ENCODE results near the gene CXADR. TPM values are rescaled to one million over a fixed set of nuclear protein-coding genes. Genes with fewer than 3 reads are reported as not detected.

Gene CXADR
- 0.39 and 0.43 TPM in 2 replicates for total RNA-seq

DNA sequence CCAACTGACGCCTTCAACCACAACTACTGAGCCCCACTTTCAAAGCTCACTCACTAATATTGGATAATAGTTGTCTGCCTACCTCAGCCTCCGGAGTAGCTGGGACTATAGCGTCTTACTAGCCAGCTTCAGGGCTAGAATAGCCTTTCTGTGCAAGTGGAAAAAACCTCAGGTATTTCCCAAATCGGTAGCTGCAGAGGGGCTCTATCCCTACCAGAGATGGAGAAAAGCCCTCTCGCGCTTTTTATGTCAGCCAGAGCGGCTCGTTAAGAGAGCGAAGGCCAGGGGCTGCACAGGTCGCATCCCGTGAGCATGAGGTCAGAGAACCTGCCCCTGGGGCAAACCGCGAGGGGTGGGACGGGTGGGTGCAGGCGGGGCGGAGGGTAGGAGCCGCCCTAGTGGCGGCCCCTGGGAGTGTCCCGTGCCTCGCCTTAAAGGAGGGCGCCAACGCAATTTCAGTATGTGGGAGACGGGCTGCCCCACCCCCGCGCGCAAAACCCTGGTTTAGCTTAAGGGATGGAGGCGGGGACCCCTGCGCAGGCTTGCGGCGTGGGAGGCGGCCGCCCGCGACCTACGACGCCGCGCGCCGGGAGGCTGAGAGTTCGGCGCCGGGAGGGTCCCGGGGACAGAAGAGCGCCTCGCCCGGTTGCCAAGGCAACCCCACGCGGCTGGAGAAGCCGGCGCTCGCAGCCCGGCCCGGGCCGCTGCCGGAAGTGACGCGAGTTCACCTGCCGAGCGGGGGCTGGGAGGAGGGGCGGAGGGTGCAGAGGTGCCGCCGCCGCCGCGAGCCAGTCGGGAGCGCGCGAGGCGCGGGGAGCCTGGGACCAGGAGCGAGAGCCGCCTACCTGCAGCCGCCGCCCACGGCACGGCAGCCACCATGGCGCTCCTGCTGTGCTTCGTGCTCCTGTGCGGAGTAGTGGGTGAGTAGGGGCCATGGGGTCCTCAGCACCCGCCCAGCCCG, at the start of gene CXADR:
CXADR (plus strand) TSS at position 791 of the 961 bp plus-strand sequence; CDS start at position 878, 87 bp downstream.

DNA sequence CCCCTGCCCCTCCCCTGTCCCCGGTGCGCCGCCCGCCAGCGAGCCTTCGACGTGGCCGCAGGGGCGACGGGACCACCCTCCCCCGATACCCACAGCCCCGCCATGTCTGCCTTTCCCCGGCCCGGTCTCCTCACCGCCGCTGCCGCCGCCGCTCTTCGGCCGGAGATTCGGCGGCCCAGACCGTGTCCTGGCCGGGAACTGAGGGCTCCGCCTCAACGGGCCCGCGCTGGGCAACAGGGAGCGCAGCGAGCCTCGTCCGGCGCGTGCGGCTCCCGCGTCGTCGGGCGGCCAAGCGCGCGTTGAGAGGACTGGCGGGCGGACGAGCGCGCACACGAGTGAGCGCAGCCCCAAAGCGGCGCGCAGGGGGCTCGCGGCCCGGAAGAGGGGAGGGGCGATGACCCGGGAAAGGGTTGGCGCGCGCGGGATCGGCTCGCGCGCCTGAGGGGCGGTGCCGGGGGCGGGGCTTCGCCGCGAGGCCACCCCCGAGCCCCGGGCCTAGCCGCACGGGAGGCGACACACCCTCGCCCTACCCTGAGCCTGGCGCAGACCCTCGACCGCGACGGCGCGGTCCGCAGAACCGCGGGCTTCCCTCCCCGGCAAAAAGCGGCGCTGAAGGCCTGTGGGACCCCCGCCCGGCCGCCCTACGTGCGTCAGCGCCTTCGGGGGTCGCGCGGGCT, 99.9 kb downstream of the CXADR start, which contains the start of gene BTG3:
BTG3 (minus strand) TSS at position 337 of the 677 bp plus-strand sequence. CDS start 3,757 bp downstream, outside the sequence.

Small RNA genes lying within 50 kb of the gene (small RNA-seq; reads per million reads assigned to genes)
- gene RF00019 (not detected), gene RN7SL163P (not detected), gene RPL39P40 (not detected)

Other genes with a start within 250 kb of the CXADR start
- gene BTG3, start 99.9 kb downstream of the CXADR start, total RNA-seq = 27.3 and 43.2 TPM in 2 replicates